Stimulated activated CD8-positive, alpha-beta memory T cell treated with anti-CD3 and anti-CD28 coated beads, Interleukin-15, amount 100 ng/mL, for 48 hours (primary cell): ENCODE results near the gene LARGE2.

Experiments used
- DNase-seq, 2 donors: peaks; one replicate each; pipeline ENCODE4 v3.0.0-alpha.2; 2020; ENCODE audit warnings: low read depth in 2 of 2

Gene LARGE2

DNA sequence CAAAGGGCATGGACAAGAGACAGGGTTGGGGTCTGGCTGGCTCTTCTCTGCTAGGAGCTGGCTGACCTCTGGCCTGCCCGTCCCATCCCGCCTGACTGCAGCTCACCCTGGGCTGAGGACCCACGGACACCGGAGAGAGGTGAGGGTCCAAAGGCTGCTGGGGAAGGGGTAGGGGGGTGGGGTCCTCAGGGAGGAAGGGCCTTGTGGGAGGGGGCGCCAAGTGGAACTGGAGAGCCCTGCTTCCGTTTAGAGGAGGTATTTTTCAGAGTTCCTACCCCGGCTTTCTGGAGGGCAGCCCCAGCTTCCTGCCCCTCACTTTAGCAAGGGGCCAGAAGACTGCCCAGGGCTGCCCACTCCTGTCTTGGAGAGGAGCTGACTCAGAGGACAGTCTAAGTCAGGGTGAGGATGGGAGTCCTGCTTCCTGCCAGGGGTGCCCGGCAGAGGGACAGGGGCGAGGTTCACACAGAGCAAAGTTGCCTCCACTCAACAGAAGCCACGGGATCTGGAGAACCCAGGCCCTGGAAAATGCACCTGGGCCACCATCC, 7.1 kb downstream of the LARGE2 start:
- no peak for DNase-seq

DNA sequence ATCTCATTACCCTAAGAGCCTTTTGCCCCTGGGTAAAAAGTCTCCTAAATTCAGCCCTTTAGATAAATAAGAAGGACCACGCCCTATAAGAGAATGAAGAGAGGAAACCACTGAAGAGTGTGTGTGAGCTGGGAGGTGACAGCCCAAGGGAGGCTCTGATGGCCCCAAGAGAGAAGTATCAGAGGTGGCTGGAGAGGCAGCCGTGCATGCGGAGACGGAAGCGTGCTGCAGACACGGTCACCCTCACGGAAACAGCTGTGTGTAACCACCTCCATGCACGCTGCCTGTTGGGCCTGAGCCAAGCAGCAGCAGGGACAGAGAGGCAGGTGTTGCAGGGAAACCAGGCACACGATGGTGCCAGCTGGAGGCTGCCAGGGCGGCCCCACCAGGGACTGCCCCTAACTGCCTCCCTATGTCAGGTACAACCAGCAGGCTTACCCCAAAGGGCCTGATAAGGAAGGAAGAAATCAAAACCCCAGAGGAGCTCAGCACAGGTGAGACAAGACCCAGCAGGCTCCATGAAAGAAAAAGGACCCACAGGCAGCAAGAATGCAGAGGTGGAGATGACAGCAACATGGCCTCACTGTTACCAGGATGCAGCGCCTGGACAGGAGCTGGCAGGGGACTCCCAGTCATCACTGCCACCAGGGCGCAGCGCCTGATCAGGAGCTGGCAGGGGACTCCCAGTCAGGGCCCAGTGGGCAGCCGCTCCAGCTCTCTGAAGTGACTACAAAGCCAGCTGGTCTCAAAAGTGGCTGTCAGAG, 7.8 kb downstream of the LARGE2 start:
- no peak for DNase-seq

- DNase-seq = no peak
These were observed 8.6 kb downstream of the LARGE2 start for GRCh38 chr11:45930951-45931570.

DNA sequence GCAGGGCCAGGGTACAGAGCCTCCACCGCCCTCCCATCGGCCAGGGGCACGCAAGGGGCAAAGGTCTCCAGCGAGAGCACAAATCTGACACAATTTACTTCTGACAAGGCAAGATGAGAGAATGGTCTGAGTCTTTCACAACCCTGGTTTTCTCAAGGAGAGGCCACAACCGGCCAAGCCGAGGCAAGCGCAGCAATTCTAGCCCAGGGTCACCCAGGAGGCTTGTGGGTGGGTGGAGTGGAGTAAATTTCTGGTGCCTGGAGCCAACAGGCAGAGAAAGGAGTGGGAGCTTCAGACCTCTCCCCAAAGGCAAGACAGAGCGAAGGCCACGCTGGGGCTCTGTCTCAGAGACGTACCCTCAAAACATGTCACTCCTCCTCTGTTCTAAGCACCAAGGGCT, 9.3 kb downstream of the LARGE2 start:
- no peak for DNase-seq

DNA sequence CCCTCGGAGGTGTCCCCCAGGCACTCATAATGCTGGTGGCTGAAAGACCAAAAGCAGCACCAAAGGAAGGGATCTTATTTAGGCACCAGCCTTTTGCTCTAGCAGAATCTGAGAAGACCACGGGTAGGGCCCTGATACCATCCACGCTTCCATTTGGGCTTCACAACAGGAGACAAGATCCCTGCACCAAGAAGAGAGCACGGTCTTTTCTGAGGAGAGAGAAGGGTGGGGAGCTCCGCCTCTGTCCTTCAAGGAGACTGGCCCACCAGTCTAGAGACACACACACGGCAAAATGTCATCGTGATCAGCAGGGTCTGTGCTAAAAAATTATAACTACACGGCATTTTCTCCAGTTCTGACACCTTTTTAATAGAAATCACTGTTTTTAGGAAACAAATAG, 9.8 kb downstream of the LARGE2 start:
- no peak for DNase-seq

DNA sequence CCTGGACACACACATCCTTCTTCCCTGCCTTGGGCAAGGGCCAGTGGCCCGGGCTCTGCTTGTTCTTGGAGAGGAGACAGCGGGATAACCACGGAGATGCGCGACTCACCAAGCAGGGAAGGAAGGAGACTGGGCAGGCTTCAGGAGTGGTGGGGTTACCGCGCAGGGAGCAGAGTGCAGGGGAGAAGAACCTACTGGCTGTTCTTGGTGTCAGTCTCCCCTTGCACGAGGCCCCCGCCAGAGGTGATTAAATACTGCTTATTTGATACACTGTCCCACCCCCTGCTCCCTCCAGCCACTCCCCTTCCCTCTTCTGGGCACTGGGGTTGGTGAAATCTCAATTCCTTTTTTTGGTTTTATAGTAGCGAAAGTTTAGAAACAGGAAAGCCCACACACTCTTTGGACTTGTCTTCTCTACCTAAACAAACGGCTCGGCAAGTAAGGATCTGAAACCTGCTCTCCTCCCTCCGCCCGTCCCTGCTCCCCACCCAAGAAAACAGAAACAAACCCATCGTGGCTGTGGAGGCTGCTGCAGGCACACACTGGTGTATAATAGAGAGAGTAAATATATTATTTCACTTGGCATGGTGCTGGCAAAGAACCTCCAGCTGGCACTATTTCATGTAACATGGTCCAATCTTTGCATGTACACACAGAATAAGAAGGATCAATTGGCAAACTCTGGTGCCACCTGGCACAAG, 10.8 kb downstream of the LARGE2 start:
- DNase-seq = no peak

GRCh38 chr11:45933846-45934579, 11.6 kb downstream of the LARGE2 start:
- no peak for DNase-seq

- DNase-seq = no peak
These were observed 12.3 kb downstream of the LARGE2 start for GRCh38 chr11:45934580-45935318.

DNA sequence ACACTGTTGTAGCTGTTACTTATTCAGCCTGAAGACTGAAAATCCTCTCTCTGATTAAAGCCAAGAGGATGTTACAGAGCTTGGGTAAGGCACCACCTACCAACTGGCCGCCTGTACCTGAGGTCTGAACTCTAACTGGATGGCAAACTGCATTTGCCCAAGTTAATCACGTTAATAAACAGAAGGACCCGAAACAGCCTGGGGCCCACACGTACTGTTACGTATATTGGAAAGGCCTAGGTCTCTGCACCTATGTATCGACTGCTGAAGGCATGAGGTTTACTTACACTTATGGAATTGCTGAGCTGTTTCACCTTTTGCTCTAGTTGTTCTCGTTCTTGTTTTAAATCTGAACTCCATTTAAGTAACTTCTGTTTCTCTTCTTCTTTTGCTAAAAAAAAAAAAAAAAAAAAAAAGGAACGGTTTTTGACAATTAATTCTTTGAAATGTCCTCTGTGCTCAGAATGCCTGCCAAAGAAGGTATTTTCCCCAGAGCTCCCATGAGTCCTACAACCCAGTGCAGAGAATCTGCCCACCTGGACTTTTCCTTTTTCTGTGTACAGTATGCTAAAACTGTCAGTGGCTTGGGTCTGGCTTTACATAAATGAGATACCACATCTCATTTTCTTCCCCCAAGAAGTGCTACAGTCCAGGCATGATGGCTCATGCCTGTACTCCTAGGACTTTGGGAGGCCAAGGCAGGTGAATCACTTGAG, 13.1 kb downstream of the LARGE2 start:
- DNase-seq = no peak

GRCh38 chr11:45936511-45937054, 14.1 kb downstream of the LARGE2 start:
- no peak for DNase-seq

DNA sequence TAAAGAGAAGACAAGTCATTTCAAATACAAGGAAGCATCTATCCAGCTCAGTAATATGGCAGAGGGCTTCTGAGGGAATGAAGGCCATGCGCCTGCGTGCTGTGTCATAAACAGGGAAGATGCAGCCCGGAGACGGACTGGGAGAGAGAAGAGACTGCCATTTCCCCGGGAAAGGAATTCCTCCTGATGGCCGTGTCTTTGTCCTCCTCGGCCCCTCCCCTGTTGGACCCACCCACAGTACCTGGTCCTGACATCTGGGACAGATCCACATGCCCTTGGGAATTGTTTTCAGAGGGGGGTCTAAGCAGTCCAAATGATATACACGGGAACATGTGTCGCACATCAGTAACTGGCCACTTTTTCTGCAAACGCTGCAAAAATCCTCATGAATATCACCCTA, 15.5 kb downstream of the LARGE2 start:
- no peak for DNase-seq

DNA sequence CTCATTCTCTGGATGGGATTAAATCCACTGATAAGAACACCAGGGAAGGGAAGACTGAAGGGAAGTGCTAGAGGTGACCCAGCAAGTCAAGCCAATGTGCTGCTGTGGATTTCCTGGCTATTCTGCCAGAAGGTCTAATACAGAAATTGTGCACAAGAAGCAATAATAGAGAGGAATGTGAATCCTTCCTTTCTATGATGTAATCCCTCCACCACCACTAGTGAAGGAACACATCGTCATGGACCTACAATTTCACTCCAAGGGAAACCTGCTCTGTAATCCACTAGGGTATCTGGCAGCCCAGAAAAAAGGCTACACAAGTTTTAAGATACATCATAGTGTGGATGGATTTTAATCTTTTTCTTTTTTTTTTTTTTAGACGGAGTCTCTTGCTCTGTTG, 17.4 kb downstream of the LARGE2 start:
- DNase-seq = no peak

- DNase-seq = no peak
These were observed 18.8 kb downstream of the LARGE2 start for GRCh38 chr11:45941285-45941684.

DNA sequence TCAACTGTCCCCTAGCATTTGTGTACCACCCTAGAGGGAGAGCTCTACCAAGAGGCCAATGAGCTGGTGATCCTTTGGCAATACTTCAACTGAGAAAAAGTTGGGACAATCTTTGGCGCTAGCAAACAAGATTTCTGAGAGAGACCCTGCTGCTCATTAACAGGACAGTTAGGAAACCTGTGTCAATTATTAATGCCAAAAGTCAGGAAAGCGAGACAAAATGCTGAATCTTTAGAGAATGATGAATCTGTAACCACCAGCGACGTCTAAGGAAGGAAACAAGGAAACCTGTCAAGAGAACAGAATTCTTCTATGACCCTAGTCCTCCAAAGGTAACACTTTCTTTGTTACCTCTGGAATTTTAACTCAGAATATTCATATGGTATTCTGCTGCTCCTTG, 19.9 kb downstream of the LARGE2 start:
- no peak for DNase-seq

DNA sequence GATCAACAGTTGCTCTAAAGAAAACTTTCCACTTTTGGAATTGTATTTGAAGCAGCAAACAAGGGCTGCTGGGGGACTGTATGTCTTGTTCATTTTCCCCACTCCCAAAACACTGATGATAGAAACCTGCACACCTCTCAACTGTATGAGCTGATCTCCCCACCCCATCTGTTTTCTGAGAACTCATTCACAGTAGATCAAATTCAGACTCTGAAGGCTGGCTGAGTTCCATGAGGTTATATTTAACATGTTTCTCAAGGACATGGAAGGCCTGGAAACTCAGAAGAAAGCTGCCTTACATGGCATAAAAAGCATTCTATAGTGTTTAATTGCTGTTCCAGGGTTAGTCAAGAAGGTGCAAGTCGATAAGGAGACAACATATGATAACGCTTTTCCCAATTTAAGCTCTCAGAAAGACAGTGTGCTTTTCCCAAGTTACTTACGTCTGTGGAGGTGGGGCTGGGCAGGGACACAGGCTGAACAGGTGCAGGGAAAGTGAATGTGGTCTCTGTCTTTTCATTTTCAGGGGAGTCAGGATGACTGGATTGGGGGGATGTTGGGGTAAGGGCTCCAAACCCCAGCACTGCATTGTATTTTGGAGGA, 23.0 kb downstream of the LARGE2 start:
- DNase-seq = no peak

- no peak for DNase-seq
These were observed 25.4 kb downstream of the LARGE2 start for GRCh38 chr11:45947885-45948284.

DNA sequence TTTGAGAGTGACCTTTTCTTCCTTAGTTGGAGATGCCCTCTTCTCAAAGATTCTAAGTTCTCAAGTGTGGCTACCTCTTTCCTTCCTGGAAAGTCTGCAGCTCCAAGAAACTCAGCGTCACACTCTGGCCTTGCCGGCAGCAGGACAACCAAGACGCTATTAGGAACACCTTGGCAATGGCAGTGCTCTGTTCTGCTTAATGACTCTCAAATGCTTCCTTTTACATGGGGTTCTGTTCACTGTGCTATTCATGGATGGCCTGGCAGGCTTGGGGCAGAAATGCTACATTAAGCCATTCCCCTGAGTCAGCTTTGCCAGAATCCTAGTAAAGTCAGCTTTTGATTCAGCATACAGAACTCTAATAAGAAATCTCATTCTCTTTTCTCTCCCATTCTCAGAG, 25.9 kb downstream of the LARGE2 start:
- no peak for DNase-seq

- no peak for DNase-seq
These were observed 27.5 kb downstream of the LARGE2 start for GRCh38 chr11:45949992-45950407.

GRCh38 chr11:45959851-45960250, 37.4 kb downstream of the LARGE2 start:
- no peak for DNase-seq
